ENCODE results near the gene NCAPD3. TPM values are rescaled to one million over a fixed set of nuclear protein-coding genes. Genes with fewer than 3 reads are reported as not detected.
A peak's percentile ranks its signal among the peaks of the same experiment; 100 is the strongest.
"Not testable (repeated sequence)": the region's sequence is repeated elsewhere in the genome, so short reads cannot be mapped to it uniquely, and the experiment has no call there.

Gene NCAPD3
- total RNA-seq, 1 experiment from 2014 or later: 63.0 TPM

DNA sequence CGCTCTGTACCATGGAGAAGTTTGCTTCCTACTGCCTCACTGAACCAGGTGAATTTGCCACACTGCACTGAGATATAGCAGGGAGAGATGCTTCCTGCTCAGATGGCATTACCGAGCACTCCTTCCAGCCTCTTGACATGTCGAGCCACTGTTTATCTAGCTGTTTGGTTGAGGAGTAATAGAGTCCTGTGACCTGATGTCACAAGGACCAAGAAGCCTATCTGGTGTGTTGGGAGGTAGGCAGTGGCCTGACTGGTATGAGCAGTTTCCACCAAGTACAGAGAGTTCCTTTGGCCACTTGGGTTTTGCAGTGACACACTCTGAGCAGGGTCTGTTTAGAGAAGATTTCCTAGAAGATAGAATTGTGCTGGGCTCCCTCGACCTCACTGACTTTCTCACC, 34.8 kb upstream of the NCAPD3 start (continued):
- TF ChIP-seq, protein P1, sequence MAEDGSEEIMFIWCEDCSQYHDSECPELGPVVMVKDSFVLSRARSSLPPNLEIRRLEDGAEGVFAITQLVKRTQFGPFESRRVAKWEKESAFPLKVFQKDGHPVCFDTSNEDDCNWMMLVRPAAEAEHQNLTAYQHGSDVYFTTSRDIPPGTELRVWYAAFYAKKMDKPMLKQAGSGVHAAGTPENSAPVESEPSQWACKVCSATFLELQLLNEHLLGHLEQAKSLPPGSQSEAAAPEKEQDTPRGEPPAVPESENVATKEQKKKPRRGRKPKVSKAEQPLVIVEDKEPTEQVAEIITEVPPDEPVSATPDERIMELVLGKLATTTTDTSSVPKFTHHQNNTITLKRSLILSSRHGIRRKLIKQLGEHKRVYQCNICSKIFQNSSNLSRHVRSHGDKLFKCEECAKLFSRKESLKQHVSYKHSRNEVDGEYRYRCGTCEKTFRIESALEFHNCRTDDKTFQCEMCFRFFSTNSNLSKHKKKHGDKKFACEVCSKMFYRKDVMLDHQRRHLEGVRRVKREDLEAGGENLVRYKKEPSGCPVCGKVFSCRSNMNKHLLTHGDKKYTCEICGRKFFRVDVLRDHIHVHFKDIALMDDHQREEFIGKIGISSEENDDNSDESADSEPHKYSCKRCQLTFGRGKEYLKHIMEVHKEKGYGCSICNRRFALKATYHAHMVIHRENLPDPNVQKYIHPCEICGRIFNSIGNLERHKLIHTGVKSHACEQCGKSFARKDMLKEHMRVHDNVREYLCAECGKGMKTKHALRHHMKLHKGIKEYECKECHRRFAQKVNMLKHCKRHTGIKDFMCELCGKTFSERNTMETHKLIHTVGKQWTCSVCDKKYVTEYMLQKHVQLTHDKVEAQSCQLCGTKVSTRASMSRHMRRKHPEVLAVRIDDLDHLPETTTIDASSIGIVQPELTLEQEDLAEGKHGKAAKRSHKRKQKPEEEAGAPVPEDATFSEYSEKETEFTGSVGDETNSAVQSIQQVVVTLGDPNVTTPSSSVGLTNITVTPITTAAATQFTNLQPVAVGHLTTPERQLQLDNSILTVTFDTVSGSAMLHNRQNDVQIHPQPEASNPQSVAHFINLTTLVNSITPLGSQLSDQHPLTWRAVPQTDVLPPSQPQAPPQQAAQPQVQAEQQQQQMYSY (CRISPR knock-in tag; IDR thresholded peaks at IDR 0.05): no peak
- TF ChIP-seq, protein P2, sequence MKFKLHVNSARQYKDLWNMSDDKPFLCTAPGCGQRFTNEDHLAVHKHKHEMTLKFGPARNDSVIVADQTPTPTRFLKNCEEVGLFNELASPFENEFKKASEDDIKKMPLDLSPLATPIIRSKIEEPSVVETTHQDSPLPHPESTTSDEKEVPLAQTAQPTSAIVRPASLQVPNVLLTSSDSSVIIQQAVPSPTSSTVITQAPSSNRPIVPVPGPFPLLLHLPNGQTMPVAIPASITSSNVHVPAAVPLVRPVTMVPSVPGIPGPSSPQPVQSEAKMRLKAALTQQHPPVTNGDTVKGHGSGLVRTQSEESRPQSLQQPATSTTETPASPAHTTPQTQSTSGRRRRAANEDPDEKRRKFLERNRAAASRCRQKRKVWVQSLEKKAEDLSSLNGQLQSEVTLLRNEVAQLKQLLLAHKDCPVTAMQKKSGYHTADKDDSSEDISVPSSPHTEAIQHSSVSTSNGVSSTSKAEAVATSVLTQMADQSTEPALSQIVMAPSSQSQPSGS (CRISPR knock-in tag; IDR thresholded peaks at IDR 0.05; ENCODE audit: borderline replicate concordance, low read depth): no peak
- TF ChIP-seq, protein P3, sequence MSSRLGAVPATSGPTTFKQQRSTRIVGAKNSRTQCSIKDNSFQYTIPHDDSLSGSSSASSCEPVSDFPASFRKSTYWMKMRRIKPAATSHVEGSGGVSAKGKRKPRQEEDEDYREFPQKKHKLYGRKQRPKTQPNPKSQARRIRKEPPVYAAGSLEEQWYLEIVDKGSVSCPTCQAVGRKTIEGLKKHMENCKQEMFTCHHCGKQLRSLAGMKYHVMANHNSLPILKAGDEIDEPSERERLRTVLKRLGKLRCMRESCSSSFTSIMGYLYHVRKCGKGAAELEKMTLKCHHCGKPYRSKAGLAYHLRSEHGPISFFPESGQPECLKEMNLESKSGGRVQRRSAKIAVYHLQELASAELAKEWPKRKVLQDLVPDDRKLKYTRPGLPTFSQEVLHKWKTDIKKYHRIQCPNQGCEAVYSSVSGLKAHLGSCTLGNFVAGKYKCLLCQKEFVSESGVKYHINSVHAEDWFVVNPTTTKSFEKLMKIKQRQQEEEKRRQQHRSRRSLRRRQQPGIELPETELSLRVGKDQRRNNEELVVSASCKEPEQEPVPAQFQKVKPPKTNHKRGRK (CRISPR knock-in tag; IDR thresholded peaks at IDR 0.05; ENCODE audit: borderline replicate concordance): no peak

DNA sequence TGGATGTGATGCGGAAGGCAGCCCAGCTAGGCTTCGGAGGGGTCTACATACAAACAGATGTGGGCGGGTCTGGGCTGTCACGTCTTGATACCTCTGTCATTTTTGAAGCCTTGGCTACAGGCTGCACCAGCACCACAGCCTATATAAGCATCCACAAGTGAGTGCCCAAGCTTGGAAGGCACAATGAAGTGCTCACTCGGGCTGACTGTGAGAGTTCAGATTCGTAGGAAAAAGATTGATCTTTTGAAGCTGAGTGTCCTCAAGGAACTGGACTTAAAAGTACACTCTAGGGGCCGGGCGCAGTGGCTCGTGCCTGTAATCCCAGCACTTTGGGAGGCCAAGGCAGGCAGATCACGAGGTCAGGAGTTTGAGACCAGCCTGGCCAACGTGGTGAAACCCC, 33.3 kb upstream of the NCAPD3 start:
- no peak overlapping the region for H3K4me3 Mint-ChIP-seq
- no peaks in the 10 kb centered on the region for H3K27me3 Mint-ChIP-seq (ENCODE audit: low read depth)
- no peaks in the 10 kb centered on the region for H3K9me3 Mint-ChIP-seq
- CTCF ChIA-PET: no interaction called here
- H3K4me1 Mint-ChIP-seq: peaks cover 24% of the 10 kb centered on the region
- DNase-seq (ENCODE audit: low spot score) (no peak), ATAC-seq (no peak)
- peaks cover 35% of the 10 kb centered on the region for H3K36me3 Mint-ChIP-seq
- no peak overlapping the region for H3K27ac Mint-ChIP-seq
- TF ChIP-seq, protein P4, sequence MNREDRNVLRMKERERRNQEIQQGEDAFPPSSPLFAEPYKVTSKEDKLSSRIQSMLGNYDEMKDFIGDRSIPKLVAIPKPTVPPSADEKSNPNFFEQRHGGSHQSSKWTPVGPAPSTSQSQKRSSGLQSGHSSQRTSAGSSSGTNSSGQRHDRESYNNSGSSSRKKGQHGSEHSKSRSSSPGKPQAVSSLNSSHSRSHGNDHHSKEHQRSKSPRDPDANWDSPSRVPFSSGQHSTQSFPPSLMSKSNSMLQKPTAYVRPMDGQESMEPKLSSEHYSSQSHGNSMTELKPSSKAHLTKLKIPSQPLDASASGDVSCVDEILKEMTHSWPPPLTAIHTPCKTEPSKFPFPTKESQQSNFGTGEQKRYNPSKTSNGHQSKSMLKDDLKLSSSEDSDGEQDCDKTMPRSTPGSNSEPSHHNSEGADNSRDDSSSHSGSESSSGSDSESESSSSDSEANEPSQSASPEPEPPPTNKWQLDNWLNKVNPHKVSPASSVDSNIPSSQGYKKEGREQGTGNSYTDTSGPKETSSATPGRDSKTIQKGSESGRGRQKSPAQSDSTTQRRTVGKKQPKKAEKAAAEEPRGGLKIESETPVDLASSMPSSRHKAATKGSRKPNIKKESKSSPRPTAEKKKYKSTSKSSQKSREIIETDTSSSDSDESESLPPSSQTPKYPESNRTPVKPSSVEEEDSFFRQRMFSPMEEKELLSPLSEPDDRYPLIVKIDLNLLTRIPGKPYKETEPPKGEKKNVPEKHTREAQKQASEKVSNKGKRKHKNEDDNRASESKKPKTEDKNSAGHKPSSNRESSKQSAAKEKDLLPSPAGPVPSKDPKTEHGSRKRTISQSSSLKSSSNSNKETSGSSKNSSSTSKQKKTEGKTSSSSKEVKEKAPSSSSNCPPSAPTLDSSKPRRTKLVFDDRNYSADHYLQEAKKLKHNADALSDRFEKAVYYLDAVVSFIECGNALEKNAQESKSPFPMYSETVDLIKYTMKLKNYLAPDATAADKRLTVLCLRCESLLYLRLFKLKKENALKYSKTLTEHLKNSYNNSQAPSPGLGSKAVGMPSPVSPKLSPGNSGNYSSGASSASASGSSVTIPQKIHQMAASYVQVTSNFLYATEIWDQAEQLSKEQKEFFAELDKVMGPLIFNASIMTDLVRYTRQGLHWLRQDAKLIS (CRISPR knock-in tag; IDR thresholded peaks at IDR 0.05; ENCODE audit: borderline replicate concordance): no peak
- no peak for TF ChIP-seq NFATC4 (CRISPR knock-in tag; IDR thresholded peaks at IDR 0.05)
- no peak for TF ChIP-seq ESRRA (CRISPR knock-in tag; IDR thresholded peaks at IDR 0.05; ENCODE audit: borderline replicate concordance)
- TF ChIP-seq, protein P5, sequence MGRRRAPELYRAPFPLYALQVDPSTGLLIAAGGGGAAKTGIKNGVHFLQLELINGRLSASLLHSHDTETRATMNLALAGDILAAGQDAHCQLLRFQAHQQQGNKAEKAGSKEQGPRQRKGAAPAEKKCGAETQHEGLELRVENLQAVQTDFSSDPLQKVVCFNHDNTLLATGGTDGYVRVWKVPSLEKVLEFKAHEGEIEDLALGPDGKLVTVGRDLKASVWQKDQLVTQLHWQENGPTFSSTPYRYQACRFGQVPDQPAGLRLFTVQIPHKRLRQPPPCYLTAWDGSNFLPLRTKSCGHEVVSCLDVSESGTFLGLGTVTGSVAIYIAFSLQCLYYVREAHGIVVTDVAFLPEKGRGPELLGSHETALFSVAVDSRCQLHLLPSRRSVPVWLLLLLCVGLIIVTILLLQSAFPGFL (CRISPR knock-in tag; IDR thresholded peaks at IDR 0.05; ENCODE audit: borderline replicate concordance): no peak
- TF ChIP-seq, protein P6, sequence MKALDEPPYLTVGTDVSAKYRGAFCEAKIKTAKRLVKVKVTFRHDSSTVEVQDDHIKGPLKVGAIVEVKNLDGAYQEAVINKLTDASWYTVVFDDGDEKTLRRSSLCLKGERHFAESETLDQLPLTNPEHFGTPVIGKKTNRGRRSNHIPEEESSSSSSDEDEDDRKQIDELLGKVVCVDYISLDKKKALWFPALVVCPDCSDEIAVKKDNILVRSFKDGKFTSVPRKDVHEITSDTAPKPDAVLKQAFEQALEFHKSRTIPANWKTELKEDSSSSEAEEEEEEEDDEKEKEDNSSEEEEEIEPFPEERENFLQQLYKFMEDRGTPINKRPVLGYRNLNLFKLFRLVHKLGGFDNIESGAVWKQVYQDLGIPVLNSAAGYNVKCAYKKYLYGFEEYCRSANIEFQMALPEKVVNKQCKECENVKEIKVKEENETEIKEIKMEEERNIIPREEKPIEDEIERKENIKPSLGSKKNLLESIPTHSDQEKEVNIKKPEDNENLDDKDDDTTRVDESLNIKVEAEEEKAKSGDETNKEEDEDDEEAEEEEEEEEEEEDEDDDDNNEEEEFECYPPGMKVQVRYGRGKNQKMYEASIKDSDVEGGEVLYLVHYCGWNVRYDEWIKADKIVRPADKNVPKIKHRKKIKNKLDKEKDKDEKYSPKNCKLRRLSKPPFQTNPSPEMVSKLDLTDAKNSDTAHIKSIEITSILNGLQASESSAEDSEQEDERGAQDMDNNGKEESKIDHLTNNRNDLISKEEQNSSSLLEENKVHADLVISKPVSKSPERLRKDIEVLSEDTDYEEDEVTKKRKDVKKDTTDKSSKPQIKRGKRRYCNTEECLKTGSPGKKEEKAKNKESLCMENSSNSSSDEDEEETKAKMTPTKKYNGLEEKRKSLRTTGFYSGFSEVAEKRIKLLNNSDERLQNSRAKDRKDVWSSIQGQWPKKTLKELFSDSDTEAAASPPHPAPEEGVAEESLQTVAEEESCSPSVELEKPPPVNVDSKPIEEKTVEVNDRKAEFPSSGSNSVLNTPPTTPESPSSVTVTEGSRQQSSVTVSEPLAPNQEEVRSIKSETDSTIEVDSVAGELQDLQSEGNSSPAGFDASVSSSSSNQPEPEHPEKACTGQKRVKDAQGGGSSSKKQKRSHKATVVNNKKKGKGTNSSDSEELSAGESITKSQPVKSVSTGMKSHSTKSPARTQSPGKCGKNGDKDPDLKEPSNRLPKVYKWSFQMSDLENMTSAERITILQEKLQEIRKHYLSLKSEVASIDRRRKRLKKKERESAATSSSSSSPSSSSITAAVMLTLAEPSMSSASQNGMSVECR (CRISPR knock-in tag; IDR thresholded peaks at IDR 0.05; ENCODE audit: borderline replicate concordance): no peak
- POLR2A ChIA-PET: no interaction called here

DNA sequence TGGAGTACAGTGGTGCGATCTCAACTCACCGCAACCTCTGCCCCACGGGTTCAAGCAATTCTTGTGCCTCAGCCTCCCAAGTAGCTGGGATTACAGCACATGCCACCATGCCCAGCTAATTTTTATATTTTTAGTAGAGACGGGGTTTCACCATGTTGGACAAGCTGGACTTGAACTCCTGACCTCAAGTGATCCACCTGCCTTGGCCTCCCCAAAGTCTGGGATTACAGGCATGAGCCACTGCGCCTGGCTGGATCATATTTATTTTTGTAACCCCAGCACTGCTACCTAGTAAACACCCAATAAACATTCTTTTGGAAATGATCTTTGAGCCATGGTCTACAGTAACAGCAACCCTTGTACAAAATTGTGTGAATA, 31.4 kb upstream of the NCAPD3 start:
- not testable (repeated sequence) for H3K27me3 Mint-ChIP-seq (ENCODE audit: low read depth); H3K27ac Mint-ChIP-seq; ATAC-seq; H3K9me3 Mint-ChIP-seq; DNase-seq (ENCODE audit: low spot score)
- CTCF ChIA-PET: interaction anchor here (1.3 kb wide), 1 partner anchor 34 kb away, joined by 3 read pairs; no protein-coding TSS in a partner anchor
- POLR2A ChIA-PET: interaction anchor here (0.7 kb wide), 1 partner anchor 471 kb away, joined by 3 read pairs; no protein-coding TSS in a partner anchor
- Mint-ChIP-seq H3K4me3 (peak overlapping the region; percentile 89; the same call in 1 of the 2 replicates), H3K36me3 (peaks cover 37% of the 10 kb centered on the region), H3K4me1 (peaks cover 31% of the 10 kb centered on the region)
